GM12801 (cell line): ENCODE data around the gene S100A8.

Source experiments
- CTCF ChIP-seq: IDR thresholded peaks from one replicate; pipeline ENCODE4 v1.5.1; 2011; ENCODE audit warnings: control low read depth; ENCODE audit not compliant: insufficient read length; ENCODE audit errors: extremely low read depth

S100A8 gene

GRCh38 chr1:153343811-153344717, 46.8 kb downstream of the S100A8 start:
- no peak for TF ChIP-seq CTCF

GRCh38 chr1:153343040-153343681, 47.7 kb downstream of the S100A8 start:
- no peak for TF ChIP-seq CTCF

- TF ChIP-seq CTCF, result no peak
Measured at GRCh38 chr1:153342178-153342577, 48.7 kb downstream of the S100A8 start.

GRCh38 chr1:153341431-153341934, 49.4 kb downstream of the S100A8 start:
- TF ChIP-seq CTCF, result no peak

- TF ChIP-seq CTCF, result no peak
Measured at GRCh38 chr1:153340356-153340755, 50.5 kb downstream of the S100A8 start.
